ENCODE data around the gene MOCOS. TPM values are rescaled to one million over a fixed set of nuclear protein-coding genes. Genes with fewer than 3 reads are reported as not detected.

The MOCOS gene
- total RNA-seq, 1 donor from 2014 or later, result 1.9 TPM

GRCh38 chr18:36185157-36185556, 2.1 kb upstream of the MOCOS start:
- Histone ChIP-seq H3K9me3 (ENCODE audit: insufficient read depth, low read depth, low read length) (no peaks in the 10 kb centered on the region), H3K9ac (ENCODE audit: low read length) (no peak overlapping the region), H3K79me2 (ENCODE audit: insufficient read depth, low read length) (no peaks in the 10 kb centered on the region), H3K4me3 (ENCODE audit: insufficient read depth, low read depth, low read length) (no peak overlapping the region), H3K27ac (ENCODE audit: low read depth, low read length) (no peak overlapping the region), H3K36me3 (ENCODE audit: insufficient read depth, low read length) (no peaks in the 10 kb centered on the region), H3K4me1 (ENCODE audit: insufficient read depth, low read length) (peaks cover 11% of the 10 kb centered on the region), H3K4me2 (ENCODE audit: low read length) (no peak overlapping the region), H3K27me3 (ENCODE audit: insufficient read depth, low read length) (no peaks in the 10 kb centered on the region), H2AFZ (ENCODE audit: low read depth, low read length) (no peak overlapping the region), H4K20me1 (ENCODE audit: insufficient read depth, low read length) (no peaks in the 10 kb centered on the region)
- Mint-ChIP-seq H3K27ac (ENCODE audit: unreplicated experiment) (no peak overlapping the region), H3K36me3 (ENCODE audit: low read depth, unreplicated experiment) (no peaks in the 10 kb centered on the region), H3K9me3 (ENCODE audit: unreplicated experiment) (no peaks in the 10 kb centered on the region), H3K4me3 (ENCODE audit: unreplicated experiment) (no peak overlapping the region), H3K4me1 (ENCODE audit: low read depth, unreplicated experiment) (no peaks in the 10 kb centered on the region), H3K27me3 (ENCODE audit: low read depth, unreplicated experiment) (peaks cover 51% of the 10 kb centered on the region)
- TF ChIP-seq, protein P1, sequence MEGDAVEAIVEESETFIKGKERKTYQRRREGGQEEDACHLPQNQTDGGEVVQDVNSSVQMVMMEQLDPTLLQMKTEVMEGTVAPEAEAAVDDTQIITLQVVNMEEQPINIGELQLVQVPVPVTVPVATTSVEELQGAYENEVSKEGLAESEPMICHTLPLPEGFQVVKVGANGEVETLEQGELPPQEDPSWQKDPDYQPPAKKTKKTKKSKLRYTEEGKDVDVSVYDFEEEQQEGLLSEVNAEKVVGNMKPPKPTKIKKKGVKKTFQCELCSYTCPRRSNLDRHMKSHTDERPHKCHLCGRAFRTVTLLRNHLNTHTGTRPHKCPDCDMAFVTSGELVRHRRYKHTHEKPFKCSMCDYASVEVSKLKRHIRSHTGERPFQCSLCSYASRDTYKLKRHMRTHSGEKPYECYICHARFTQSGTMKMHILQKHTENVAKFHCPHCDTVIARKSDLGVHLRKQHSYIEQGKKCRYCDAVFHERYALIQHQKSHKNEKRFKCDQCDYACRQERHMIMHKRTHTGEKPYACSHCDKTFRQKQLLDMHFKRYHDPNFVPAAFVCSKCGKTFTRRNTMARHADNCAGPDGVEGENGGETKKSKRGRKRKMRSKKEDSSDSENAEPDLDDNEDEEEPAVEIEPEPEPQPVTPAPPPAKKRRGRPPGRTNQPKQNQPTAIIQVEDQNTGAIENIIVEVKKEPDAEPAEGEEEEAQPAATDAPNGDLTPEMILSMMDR (IDR thresholded peaks at IDR 0.05; ENCODE audit: insufficient read depth, low read depth, low read length), result no peak
- TF ChIP-seq EZH2 (IDR thresholded peaks at IDR 0.05; ENCODE audit: insufficient read depth, low read length), result no peak
- DNase-seq (ENCODE audit: low read depth) (no peak), FAIRE-seq (no peak)

- no peaks in the 10 kb centered on the region for H3K4me1 Mint-ChIP-seq (ENCODE audit: low read depth, unreplicated experiment)
- H3K27me3 Mint-ChIP-seq (ENCODE audit: low read depth, unreplicated experiment), result peaks cover 53% of the 10 kb centered on the region
- FAIRE-seq (no peak), DNase-seq (ENCODE audit: low read depth) (no peak)
- H3K4me2 ChIP-seq (ENCODE audit: low read length), result peak overlapping the region; percentile 99
- no peaks in the 10 kb centered on the region for H3K36me3 ChIP-seq (ENCODE audit: insufficient read depth, low read length)
- H3K27ac ChIP-seq (ENCODE audit: low read depth, low read length), result no peak overlapping the region
- no peaks in the 10 kb centered on the region for H3K79me2 ChIP-seq (ENCODE audit: insufficient read depth, low read length)
- H3K27me3 ChIP-seq (ENCODE audit: insufficient read depth, low read length), result no peaks in the 10 kb centered on the region
- H3K9ac ChIP-seq (ENCODE audit: low read length), result no peak overlapping the region
- no peak for TF ChIP-seq EZH2 (IDR thresholded peaks at IDR 0.05; ENCODE audit: insufficient read depth, low read length)
- TF ChIP-seq, protein P1 (IDR thresholded peaks at IDR 0.05; ENCODE audit: insufficient read depth, low read depth, low read length), result no peak
- no peak overlapping the region for H3K4me3 ChIP-seq (ENCODE audit: insufficient read depth, low read depth, low read length)
- no peaks in the 10 kb centered on the region for H3K9me3 Mint-ChIP-seq (ENCODE audit: unreplicated experiment)
- no peaks in the 10 kb centered on the region for H3K9me3 ChIP-seq (ENCODE audit: insufficient read depth, low read depth, low read length)
- no peaks in the 10 kb centered on the region for H4K20me1 ChIP-seq (ENCODE audit: insufficient read depth, low read length)
- peaks cover 9% of the 10 kb centered on the region for H3K4me1 ChIP-seq (ENCODE audit: insufficient read depth, low read length)
- H3K4me3 Mint-ChIP-seq (ENCODE audit: unreplicated experiment), result peak overlapping the region; percentile 84
- no peaks in the 10 kb centered on the region for H3K36me3 Mint-ChIP-seq (ENCODE audit: low read depth, unreplicated experiment)
- no peak overlapping the region for H2AFZ ChIP-seq (ENCODE audit: low read depth, low read length)
- H3K27ac Mint-ChIP-seq (ENCODE audit: unreplicated experiment), result peak overlapping the region; percentile 55
These were observed 1.3 kb upstream of the MOCOS start for GRCh38 chr18:36185901-36186460.

DNA sequence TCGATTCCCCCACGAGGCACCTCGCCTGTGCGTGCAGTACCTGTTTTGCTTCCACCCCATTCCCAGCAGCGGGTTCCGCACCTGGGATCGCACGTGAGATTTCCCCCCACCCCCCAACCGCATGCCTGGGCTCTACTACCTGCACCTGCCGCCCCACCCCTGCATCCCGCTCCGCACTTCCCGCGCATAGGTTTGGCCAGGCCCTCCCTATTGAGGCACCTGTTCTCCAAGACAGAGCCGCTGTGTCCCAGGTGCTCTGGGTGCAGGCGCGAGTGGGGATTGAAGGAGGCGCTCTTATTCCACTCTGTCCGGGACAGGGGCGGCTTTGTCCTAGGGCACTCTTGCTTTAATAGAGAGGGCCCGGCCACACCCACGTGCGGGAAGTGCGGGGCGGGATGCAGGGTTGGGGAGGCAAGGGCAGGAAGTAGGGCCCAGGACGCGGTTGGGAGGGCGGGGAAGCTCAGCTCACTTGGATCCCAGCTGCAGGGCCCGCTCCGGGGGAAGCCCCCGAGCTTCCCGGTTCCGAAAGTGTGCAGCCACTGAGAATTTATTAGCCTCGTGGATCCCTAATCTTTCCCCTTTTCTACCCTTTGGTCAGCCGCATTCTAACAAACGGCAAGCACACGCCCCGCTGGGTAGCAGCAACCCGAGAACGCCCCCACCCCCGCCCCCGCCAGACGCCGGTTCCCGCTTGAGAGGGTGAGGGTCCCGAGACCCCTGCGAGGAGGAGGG, 670 bp upstream of the MOCOS start:
- Histone ChIP-seq H2AFZ (ENCODE audit: low read depth, low read length) (peak overlapping the region; percentile 95), H3K79me2 (ENCODE audit: insufficient read depth, low read length) (no peaks in the 10 kb centered on the region), H3K27me3 (ENCODE audit: insufficient read depth, low read length) (no peaks in the 10 kb centered on the region), H4K20me1 (ENCODE audit: insufficient read depth, low read length) (no peaks in the 10 kb centered on the region), H3K4me2 (ENCODE audit: low read length) (peak overlapping the region; percentile 99), H3K9ac (ENCODE audit: low read length) (peak overlapping the region; percentile 91), H3K27ac (ENCODE audit: low read depth, low read length) (peak overlapping the region; percentile 33), H3K36me3 (ENCODE audit: insufficient read depth, low read length) (no peaks in the 10 kb centered on the region), H3K4me3 (ENCODE audit: insufficient read depth, low read depth, low read length) (peak overlapping the region; percentile 94), H3K4me1 (ENCODE audit: insufficient read depth, low read length) (peaks cover 9% of the 10 kb centered on the region), H3K9me3 (ENCODE audit: insufficient read depth, low read depth, low read length) (no peaks in the 10 kb centered on the region)
- no peak overlapping the region for H3K27ac Mint-ChIP-seq (ENCODE audit: unreplicated experiment)
- H3K9me3 Mint-ChIP-seq (ENCODE audit: unreplicated experiment), result no peaks in the 10 kb centered on the region
- TF ChIP-seq, protein P1 (IDR thresholded peaks at IDR 0.05; ENCODE audit: insufficient read depth, low read depth, low read length), result no peak
- no peak for TF ChIP-seq EZH2 (IDR thresholded peaks at IDR 0.05; ENCODE audit: insufficient read depth, low read length)
- no peak for FAIRE-seq
- peaks cover 55% of the 10 kb centered on the region for H3K27me3 Mint-ChIP-seq (ENCODE audit: low read depth, unreplicated experiment)
- no peaks in the 10 kb centered on the region for H3K36me3 Mint-ChIP-seq (ENCODE audit: low read depth, unreplicated experiment)
- DNase-seq (ENCODE audit: low read depth), result no peak
- H3K4me3 Mint-ChIP-seq (ENCODE audit: unreplicated experiment), result peak overlapping the region; percentile 84
- no peaks in the 10 kb centered on the region for H3K4me1 Mint-ChIP-seq (ENCODE audit: low read depth, unreplicated experiment)
